Measurements from ENCODE around the gene MMP3. TPM values are rescaled to one million over a fixed set of nuclear protein-coding genes. Genes with fewer than 3 reads are reported as not detected.

The MMP3 gene
- polyA plus RNA-seq, 3 donors: not detected

DNA sequence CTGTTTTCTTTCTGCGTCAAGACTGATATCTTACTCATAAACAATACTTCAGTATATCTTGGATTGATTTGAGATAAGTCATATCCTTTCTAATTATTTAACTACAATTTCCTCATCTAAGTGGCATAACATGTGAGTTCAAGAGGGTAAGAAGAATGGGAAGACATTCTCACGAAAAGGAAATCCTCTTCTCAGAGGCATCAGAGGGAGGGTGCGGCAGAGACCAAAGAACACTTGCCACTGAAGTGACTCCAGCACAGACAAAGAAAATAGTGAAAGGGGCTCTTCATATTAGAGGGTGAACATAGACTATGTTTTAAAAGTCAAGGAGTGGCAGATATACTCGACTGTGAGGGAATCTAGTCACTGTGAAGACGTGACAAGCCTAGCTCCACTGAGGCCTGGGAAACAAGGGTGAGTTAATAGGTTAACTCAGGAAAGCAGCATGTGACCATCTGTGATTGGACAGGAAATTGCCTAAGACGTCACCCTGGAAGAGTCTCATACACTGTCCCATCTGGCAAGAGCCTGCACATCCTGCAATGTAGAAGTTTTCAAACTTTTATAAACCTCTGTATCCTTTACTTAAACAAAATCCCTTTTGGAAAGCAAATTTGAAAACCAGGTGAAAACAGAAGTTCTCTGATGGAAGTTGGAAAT is 43.6 kb downstream of the MMP3 start:
- H3K36me3 ChIP-seq (replicated peaks in 1 of 2; ENCODE audit: control insufficient read depth in 1 of 2, insufficient read depth in 2 of 2, low read length in 2 of 2): no peaks in the 10 kb centered on the region
- no peak for TF ChIP-seq CTCF (IDR thresholded peaks at IDR 0.05)
- H3K79me2 ChIP-seq (ENCODE audit: insufficient read depth, low read length): no peaks in the 10 kb centered on the region
- peak in 1 of 3 donors; percentile 41 for DNase-seq
- no peak overlapping the region for H3K27ac ChIP-seq (ENCODE audit: low read depth in 1 of 2, low read length in 2 of 2)
- H4K20me1 ChIP-seq (ENCODE audit: insufficient read depth, low read length): no peaks in the 10 kb centered on the region
- Mint-ChIP-seq H3K27ac (peak overlapping the region in 3 of 7 donors; percentile 46 to 74 (median 51)), H3K4me1 (peaks cover 5% of the 10 kb centered on the region), H3K27me3 (ENCODE audit: low read depth in 3 of 3) (peaks cover 2 to 9% (median 6%) of the 10 kb centered on the region in 3 donors), H3K9me3 (no peaks in the 10 kb centered on the region), H3K36me3 (no peaks in the 10 kb centered on the region), H3K4me3 (no peak overlapping the region)
- H3K4me2 ChIP-seq (replicated peaks; ENCODE audit: extremely low read depth, low read length, poor library complexity, severe bottlenecking): no peak overlapping the region
- H3K4me1 ChIP-seq (ENCODE audit: control insufficient read depth in 1 of 2, insufficient read depth in 2 of 2, low read length in 2 of 2): no peaks in the 10 kb centered on the region
- 85% methylated on average over 3 of the region's 6 CpGs for WGBS (ENCODE audit: insufficient coverage)
- no peak overlapping the region for H3K9ac ChIP-seq (ENCODE audit: insufficient read depth, low read length, poor library complexity, severe bottlenecking)
- H2AFZ ChIP-seq (ENCODE audit: insufficient read depth, low read depth, low read length, poor library complexity, severe bottlenecking): no peak overlapping the region
- peaks cover 0 to 5% of the 10 kb centered on the region in 2 donors for H3K27me3 ChIP-seq (ENCODE audit: control insufficient read depth in 2 of 2, insufficient read depth in 2 of 2, low read length in 2 of 2)
- H3K9me3 ChIP-seq (replicated peaks in 1 of 2; ENCODE audit: control insufficient read depth in 1 of 2, insufficient read depth in 1 of 2, low read length in 2 of 2): no peaks in the 10 kb centered on the region
- H3K4me3 ChIP-seq (replicated peaks in 1 of 3; ENCODE audit: low read depth in 2 of 3, low read length in 3 of 3): no peak overlapping the region
- intact Hi-C loops (cut with micrococcal nuclease): no loop called here

- intact Hi-C loops (cut with micrococcal nuclease): no loop called here
- Histone ChIP-seq H3K27ac (ENCODE audit: low read depth in 1 of 2, low read length in 2 of 2) (no peak within 1 kb of the TSS), H3K9me3 (replicated peaks in 1 of 2; ENCODE audit: control insufficient read depth in 1 of 2, insufficient read depth in 1 of 2, low read length in 2 of 2) (no peaks in the 10 kb centered on the region), H2AFZ (ENCODE audit: insufficient read depth, low read depth, low read length, poor library complexity, severe bottlenecking) (no peak within 1 kb of the TSS), H3K4me3 (replicated peaks in 1 of 3; ENCODE audit: low read depth in 2 of 3, low read length in 3 of 3) (no peak within 1 kb of the TSS), H4K20me1 (ENCODE audit: insufficient read depth, low read length) (no peaks in the 10 kb centered on the region), H3K9ac (ENCODE audit: insufficient read depth, low read length, poor library complexity, severe bottlenecking) (no peak within 1 kb of the TSS), H3K4me1 (ENCODE audit: control insufficient read depth in 1 of 2, insufficient read depth in 2 of 2, low read length in 2 of 2) (no peaks in the 10 kb centered on the region), H3K27me3 (ENCODE audit: control insufficient read depth in 2 of 2, insufficient read depth in 2 of 2, low read length in 2 of 2) (peaks cover 0 to 3% of the 10 kb centered on the region in 2 donors), H3K36me3 (replicated peaks in 1 of 2; ENCODE audit: control insufficient read depth in 1 of 2, insufficient read depth in 2 of 2, low read length in 2 of 2) (no peaks in the 10 kb centered on the region), H3K79me2 (ENCODE audit: insufficient read depth, low read length) (no peaks in the 10 kb centered on the region), H3K4me2 (replicated peaks; ENCODE audit: extremely low read depth, low read length, poor library complexity, severe bottlenecking) (no peak within 1 kb of the TSS)
- H3K27me3 Mint-ChIP-seq (ENCODE audit: low read depth in 3 of 3): peaks cover 2 to 7% (median 6%) of the 10 kb centered on the region in 3 donors
- 95% methylated on average over 3 of the region's 7 CpGs for WGBS (ENCODE audit: insufficient coverage)
- H3K27ac Mint-ChIP-seq: peak within 1 kb of the TSS in 1 of 7 donors; percentile 23
- H3K4me3 Mint-ChIP-seq: no peak within 1 kb of the TSS
- TF ChIP-seq CTCF (IDR thresholded peaks at IDR 0.05): no peak
- no peaks in the 10 kb centered on the region for H3K9me3 Mint-ChIP-seq
- no peaks in the 10 kb centered on the region for H3K36me3 Mint-ChIP-seq
- peaks cover 5% of the 10 kb centered on the region for H3K4me1 Mint-ChIP-seq
- no peak for DNase-seq
Observed at GRCh38 chr11:102798012-102798746, 45.2 kb downstream of the MMP3 start, which contains the start of gene MMP1. TSS of gene MMP1 (minus strand) at chr11:102798160. CDS start at chr11:102798092, 68 bp downstream.

Data from CD14-positive monocyte (primary cell).